ENCODE data around the gene MYO18B. TPM values are rescaled to one million over a fixed set of nuclear protein-coding genes. Genes with fewer than 3 reads are reported as not detected.

The MYO18B gene
- total RNA-seq, 1 donor from 2014 or later = not detected

DNA sequence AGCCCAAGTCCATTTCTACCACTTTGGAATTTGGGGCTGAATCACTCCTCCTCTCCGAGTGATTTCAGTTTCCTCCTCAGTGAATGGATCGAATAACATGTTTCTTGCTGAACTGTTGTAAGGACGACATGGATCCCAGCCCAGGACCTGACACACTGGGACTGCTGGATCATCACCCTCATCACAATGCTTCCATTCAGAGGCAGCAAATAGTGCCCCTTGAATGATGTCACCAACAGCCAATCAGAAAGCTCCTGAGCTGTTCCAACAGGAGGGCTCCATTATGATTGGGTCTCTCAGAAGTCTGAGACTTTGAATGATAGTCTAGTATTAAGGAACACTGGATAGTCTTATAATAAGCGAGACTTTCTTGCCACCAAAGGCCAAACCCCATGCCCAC lies 158.9 kb downstream of the MYO18B start:
- DNase-seq (ENCODE audit: low read depth) = no peak

- DNase-seq (ENCODE audit: low read depth) = no peak
These were observed 160.4 kb downstream of the MYO18B start for GRCh38 chr22:25902402-25902801.

DNA sequence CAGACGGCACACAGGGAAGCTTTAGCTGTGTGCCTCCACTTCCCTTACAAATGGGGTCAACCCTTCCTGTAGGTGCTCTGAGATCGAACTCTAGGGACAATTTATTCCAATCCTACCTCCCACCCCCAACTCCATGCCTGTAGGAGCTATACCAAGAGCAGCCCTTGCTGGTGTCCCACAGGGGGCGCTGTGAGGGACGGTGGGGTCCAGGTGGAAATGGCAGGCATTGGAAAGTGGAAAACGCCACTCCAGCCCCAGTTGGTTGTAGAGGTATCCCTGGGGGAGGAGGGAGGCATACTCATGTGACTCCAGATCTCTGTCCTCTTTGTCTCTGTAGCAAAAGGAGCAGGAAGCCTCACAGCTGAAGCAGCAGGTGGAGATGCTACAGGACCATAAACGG lies 161.3 kb downstream of the MYO18B start:
- no peak for DNase-seq (ENCODE audit: low read depth)

DNA sequence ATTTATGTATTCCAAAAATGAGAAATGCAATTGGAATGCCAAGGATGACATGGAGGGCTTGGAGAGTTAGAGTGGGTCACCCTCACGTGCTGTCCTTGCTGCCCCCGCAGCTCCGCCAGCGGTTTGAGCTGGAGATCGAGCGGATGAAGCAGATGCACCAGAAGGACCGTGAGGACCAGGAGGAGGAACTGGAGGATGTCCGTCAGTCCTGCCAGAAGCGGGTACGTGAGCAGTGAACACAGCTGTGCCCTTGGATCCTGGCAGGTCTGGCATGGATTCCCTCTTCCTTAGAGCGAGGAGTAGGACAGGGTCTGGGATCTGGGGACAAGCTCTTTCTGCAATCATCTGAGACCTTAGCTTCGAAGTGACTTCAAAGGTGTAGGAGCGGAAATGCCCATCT lies 166.2 kb downstream of the MYO18B start:
- no peak for DNase-seq (ENCODE audit: low read depth)

GRCh38 chr22:25908755-25909154 lies 166.8 kb downstream of the MYO18B start:
- DNase-seq (ENCODE audit: low read depth) = no peak

- no peak for DNase-seq (ENCODE audit: low read depth)
These were observed 167.8 kb downstream of the MYO18B start for GRCh38 chr22:25909614-25910387.

DNA sequence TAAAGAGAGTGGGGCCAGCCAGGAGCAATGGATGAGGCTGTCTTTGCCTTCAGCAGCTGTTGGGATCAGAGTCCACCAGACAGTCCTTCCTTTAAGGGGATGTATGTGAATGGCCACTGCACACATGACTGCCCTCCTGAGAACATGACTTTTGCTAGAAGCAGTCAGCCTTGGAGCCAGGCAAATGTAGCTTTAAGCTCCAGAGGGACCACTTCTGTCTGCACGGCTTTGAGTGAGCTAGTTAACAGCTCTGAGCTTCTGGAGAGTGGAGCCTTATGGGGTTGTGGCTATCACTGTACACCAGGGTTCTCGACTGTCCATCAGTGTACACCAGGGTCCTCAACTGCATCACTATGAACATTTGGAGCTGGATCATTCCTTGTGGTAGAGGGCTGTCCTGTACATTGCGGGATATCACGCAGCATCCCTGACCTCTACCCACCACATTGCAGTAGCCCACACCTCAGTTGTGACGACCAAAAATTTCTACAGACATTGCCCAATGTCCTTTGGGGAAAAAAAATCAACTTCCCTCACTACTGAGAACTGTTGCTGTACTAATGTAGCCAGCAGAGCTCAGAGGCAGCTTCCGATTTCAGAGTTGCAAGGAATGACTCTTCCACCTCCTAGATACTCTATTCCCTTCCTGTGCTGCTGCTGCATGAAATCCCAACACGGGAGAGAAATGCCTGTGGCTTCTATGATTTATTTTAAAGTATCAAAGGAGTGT lies 169.4 kb downstream of the MYO18B start:
- no peak for DNase-seq (ENCODE audit: low read depth)

DNA sequence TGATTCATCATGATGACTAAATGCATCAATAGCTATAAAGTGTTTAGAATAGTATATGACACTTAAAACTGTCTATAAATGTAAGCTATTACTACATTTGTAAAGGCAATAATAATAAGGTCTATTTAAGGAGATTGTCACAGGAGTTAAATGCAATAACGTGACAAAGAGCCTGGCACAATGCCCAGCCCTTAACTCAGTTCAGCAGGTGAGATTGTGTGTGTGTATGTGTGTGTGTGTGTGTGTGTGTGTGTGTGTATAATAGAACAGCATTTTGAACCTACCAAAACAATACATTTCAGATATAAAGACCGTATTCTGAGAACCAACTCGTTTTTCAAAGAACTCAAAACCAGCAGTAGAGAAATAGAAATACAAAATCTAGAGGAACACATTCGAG lies 177.5 kb downstream of the MYO18B start:
- no peak for DNase-seq (ENCODE audit: low read depth)

DNA sequence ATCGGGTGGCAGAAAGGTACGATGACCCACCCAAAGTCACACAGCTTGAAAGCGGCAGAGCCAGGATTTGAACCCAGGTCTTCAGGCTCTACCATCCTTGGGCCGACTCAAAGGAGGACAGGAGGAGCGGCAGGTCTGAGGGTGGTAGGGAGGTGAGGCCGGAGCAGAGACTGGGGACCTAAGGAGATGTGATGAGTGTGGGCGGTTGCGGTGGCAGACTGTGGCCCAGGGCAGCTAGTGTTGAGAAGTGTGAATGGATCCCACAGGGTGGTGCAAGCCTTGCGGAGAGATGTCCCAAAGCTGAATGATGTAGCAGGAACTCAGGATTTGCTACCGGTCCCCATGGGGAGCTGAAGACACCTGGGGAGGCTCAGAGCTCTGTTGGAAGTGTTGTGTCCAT lies 180.2 kb downstream of the MYO18B start:
- no peak for DNase-seq (ENCODE audit: low read depth)

- no peak for DNase-seq (ENCODE audit: low read depth)
These were observed 181.9 kb downstream of the MYO18B start for GRCh38 chr22:25923914-25924313.

- DNase-seq (ENCODE audit: low read depth) = no peak
These were observed 186.1 kb downstream of the MYO18B start for GRCh38 chr22:25928038-25928437.

GRCh38 chr22:25929321-25929878 lies 187.4 kb downstream of the MYO18B start:
- DNase-seq (ENCODE audit: low read depth) = no peak

DNA sequence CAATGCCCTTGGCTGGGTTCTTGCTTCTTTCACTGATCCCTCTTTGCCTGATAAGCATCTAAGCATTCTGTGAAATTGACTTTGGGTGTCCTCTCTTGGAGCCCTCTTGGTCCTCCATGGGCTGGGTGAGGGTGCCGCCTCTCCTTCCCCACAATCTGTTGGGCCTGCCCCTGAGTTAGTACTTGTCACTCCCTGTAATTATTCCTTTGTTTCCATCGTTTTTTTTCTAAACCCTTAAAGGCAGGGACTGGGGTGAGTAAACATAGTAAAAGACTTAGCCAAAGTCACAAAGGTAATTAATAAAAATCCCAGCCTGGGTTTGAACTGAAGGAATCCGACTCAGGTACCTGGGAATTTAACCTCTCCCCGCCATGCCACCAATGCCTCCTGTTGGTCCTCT lies 188.1 kb downstream of the MYO18B start:
- no peak for DNase-seq (ENCODE audit: low read depth)

DNA sequence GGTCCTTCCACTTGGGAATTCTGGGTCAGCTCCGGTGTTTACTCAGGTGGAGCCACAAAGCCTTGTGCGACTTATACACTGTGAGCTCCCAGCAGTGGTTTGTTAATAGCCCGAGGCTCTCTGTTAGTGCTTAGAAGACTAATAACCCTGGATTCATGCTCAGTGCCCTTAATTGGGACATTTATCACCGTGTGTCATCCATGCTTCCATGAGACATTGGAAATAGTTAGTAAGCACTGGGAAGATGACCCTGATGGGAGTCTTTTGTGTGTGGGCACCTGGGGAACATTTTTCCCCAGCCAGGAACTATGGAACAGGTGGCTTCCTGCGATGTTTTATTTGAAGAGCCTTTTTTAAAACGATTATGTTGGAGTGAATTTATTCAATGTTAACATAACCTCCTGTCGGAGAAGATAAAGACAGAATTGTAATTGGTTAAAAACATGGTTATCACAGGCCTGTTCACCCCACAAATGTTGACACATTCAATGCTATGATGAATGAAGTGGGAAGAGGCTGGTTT lies 188.9 kb downstream of the MYO18B start:
- no peak for DNase-seq (ENCODE audit: low read depth)

GRCh38 chr22:25933158-25933788 lies 191.3 kb downstream of the MYO18B start:
- no peak for DNase-seq (ENCODE audit: low read depth)

- DNase-seq (ENCODE audit: low read depth) = no peak
These were observed 193.5 kb downstream of the MYO18B start for GRCh38 chr22:25935266-25936058.

- no peak for DNase-seq (ENCODE audit: low read depth)
These were observed 196.2 kb downstream of the MYO18B start for GRCh38 chr22:25938151-25938550.

- no peak for DNase-seq (ENCODE audit: low read depth)
These were observed 197.4 kb downstream of the MYO18B start for GRCh38 chr22:25939384-25939783.

GRCh38 chr22:25940479-25940878 lies 198.5 kb downstream of the MYO18B start:
- no peak for DNase-seq (ENCODE audit: low read depth)

GRCh38 chr22:25941365-25941960 lies 199.5 kb downstream of the MYO18B start:
- no peak for DNase-seq (ENCODE audit: low read depth)

Data from renal cortical epithelial cell (primary cell).